GM20431 (cell line): ENCODE measurements around the gene TYMS.

Experiments used
- in situ Hi-C: fragments of 300-500 bp; cut with MseI, MboI; formaldehyde crosslinking; loops from one replicate; pipeline ENCODE4 v1.15.0; 2020; ENCODE audit warnings: low sequenced_read_pairs; ENCODE audit not compliant: unreplicated experiment

The TYMS gene

GRCh38 chr18:706405-706804 lies 49.0 kb downstream of the TYMS start:
- in situ Hi-C loops, result no loop called here

- in situ Hi-C loops, result no loop called here
Observed at GRCh38 chr18:708096-708495, 50.6 kb downstream of the TYMS start.

- in situ Hi-C loops, result no loop called here
Observed at GRCh38 chr18:709771-710170, 52.3 kb downstream of the TYMS start.

DNA sequence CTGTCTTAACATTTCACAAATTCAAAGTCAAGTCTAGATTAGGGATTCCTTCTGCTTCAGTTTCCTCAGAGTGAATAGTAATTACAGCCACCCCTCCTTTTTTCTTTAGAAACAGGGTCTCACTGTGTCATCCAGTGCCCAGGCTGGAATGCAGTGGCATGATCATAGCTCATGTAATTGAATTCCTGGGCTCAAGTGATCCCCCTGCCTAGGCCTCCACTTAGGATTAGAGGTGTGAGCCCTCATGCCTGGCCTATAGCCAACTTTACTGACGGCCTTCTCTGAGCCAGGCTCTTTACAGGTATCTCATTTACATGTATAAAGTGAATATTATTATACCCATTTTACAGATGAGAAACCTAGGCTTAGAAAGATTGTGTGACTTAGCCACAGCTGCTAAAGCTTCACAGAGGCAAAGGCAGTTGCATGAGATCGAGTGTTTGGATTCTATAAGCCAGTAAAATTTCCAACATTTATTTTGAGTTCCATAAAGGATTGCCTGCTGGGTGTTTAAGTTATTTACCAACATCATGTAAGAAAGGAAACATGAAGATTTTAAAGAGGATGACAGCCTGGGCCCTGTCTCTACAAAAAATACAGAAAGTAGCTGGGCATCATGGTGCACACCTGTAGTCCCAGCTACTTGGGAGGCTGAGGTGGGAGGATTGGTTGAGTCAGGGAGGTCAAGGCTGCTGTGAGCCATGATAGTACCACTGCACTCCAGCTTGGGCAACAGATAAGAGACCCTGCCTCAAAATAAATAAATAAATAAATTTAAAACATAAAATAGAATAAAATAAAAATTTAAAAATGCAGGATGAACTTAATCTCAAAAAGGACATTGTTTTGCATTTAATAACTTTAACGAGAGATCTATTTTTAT lies 53.2 kb downstream of the TYMS start:
- in situ Hi-C loops, result no loop called here

DNA sequence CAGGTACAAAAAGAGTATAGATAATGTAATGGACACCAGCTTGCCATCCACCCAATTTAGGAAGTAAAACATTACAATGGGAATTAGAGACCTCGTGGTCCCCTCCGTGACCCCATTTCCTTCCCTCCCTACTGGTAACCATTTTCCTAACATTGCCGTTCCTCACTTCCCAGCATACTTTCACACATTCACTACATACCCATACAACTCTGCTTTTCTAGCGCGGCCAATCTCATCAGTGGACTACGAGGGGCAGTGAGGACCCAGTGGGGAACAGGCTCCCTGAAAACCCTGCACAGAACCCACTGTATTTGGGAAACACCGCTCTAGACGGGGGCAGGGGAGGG lies 53.8 kb downstream of the TYMS start:
- in situ Hi-C loops, result no loop called here

GRCh38 chr18:711657-712400 lies 54.4 kb downstream of the TYMS start:
- in situ Hi-C loops, result no loop called here

DNA sequence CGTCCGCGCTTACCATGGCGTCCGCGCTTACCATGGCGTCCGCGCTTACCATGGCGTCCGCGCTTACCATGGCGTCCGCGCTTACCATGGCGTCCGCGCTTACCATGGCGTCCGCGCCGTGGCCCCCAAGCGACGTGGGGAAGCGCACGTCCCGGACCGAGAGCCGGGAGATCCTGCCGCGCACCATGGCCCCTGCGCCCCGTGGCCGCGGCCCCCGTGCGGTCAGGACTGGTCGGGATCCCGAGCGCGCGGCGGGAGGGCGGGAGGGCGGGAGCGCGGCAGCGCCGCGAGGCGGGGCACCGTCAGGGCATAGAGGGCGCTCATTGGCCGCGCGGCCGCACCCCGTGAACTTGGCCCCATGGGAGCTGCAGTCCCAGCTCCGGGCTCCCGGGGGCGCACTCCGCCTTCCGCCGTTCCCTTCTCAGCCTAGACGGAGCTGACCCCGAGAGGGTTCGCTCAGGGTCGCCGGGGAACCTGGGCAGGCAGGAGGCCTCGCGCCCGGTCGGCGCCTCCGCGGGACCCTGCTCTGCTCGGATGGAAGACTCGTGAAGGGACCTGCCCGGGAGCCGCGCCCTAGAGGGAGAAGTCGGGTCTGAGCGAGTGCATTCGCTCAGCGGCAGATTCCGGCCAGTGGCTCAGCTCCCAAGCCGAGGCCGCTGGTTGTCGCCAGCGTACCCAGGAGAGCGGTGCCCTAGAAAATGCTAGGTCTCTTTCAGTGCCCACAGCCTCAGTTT lies 55.1 kb downstream of the TYMS start, which contains the start of gene ENOSF1:
Gene ENOSF1 (minus strand): TSS at position 230 of the 734 bp plus-strand sequence. CDS start 43 bp downstream, at position 187.
- in situ Hi-C loops, result no loop called here

DNA sequence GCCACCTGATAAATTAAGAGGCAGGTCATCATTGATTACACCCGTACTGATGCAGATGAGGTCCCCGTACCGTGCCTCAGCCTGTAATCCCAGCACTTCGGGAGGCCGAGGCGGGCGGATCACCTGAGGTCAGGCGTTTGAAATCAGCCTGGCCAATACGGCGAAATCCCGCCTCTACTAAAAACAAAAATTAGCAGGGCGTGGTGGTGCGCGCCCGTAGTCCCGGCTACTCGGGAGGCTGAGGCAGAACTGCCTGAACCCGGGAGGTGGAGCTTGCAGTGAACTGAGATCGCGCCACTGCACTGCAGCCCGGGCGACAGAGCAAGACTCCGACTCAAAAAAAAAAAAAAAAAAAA lies 55.7 kb downstream of the TYMS start:
- in situ Hi-C loops, result no loop called here

DNA sequence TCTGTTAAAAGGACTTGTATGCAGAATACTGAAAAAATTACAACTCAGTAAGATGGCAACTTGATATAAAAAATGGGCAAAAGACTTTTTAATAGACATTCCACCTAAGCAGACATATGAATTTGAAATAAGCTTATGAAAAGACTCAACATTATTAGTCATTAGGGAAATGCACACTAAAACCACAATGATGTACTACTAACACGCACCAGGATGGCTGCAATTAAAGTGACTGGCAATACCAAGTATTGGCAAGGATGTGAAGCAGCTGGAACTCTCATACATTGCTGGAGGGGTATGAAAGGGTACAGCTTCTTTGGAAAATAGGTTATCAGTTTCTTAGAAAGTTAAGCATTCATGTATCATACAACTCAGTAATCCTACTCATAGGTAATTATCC lies 58.2 kb downstream of the TYMS start:
- in situ Hi-C loops, result no loop called here

GRCh38 chr18:717003-717402 lies 59.5 kb downstream of the TYMS start:
- in situ Hi-C loops, result no loop called here
